A673 (cell line): ENCODE data around the gene SH3TC2. TPM values are rescaled to one million over a fixed set of nuclear protein-coding genes. Genes with fewer than 3 reads are reported as not detected.

Source experiments
- BruUV-seq: library from RNA; stranded (reverse); fragments of 400-500 nt; replicated peaks from 2 replicates; lab custom pipeline; 2021; lab: Mats Ljungman, UMichigan
- CTCF ChIA-PET: fragments of 300-600 bp; sonication (Branson Sonifier 250); formaldehyde crosslinking; loops from one replicate; lab custom pipeline; 2022; ENCODE audit warnings: antibody characterized with exemption; lab: Charles Lee
- POLR2A ChIA-PET: fragments of 300-600 bp; sonication (Branson Sonifier 250); formaldehyde crosslinking; loops from one replicate; lab custom pipeline; 2022; ENCODE audit warnings: antibody characterized with exemption; ENCODE audit not compliant: low non-redundant PET; lab: Charles Lee
- DNase-seq: peaks from one replicate; pipeline ENCODE4 v3.0.0-alpha.2; 2015; ENCODE audit warnings: low spot score
- H3K27ac ChIP-seq: fragments of 200-600 bp; sonication (generic); 2 replicates; pipeline ENCODE4 v1.5.1; 2016; ENCODE audit warnings: mixed run types, low read depth, mild to moderate bottlenecking, mixed read lengths, antibody characterized with exemption, low read length; ENCODE audit not compliant: poor library complexity, severe bottlenecking
- H3K27me3 ChIP-seq: fragments of 200-600 bp; sonication (generic); replicated peaks from 2 replicates; pipeline ENCODE4 v1.6.1; 2017; ENCODE audit warnings: mixed run types, low read depth, mild to moderate bottlenecking, mixed read lengths, antibody characterized with exemption, low read length; ENCODE audit not compliant: insufficient read depth, poor library complexity
- H3K36me3 ChIP-seq: fragments of 200-600 bp; sonication (generic); 2 replicates; pipeline ENCODE4 v1.6.1; 2016; ENCODE audit warnings: mixed run types, mild to moderate bottlenecking, mixed read lengths, antibody characterized with exemption, low read length; ENCODE audit not compliant: insufficient read depth, poor library complexity, severe bottlenecking
- H3K4me1 ChIP-seq: fragments of 200-600 bp; sonication (generic); 2 replicates; pipeline ENCODE4 v1.6.1; 2017; ENCODE audit warnings: mixed run types, mild to moderate bottlenecking, mixed read lengths, antibody characterized with exemption, low read length; ENCODE audit not compliant: insufficient read depth, poor library complexity, severe bottlenecking
- H3K4me3 ChIP-seq: fragments of 200-600 bp; sonication (generic); 2 replicates; pipeline ENCODE4 v1.5.1; 2016; ENCODE audit warnings: low read depth, mixed run types, mild to moderate bottlenecking, mixed read lengths, low read length; ENCODE audit not compliant: poor library complexity, severe bottlenecking
- H3K9me3 ChIP-seq: fragments of 200-600 bp; sonication (generic); 2 replicates; pipeline ENCODE4 v1.6.1; 2016; ENCODE audit warnings: mixed run types, low read depth, mild to moderate bottlenecking, mixed read lengths, antibody characterized with exemption, low read length; ENCODE audit not compliant: poor library complexity, severe bottlenecking
- EZH2 ChIP-seq: fragments of 200-600 bp; sonication (generic); IDR thresholded peaks from 2 replicates; pipeline ENCODE4 v1.6.1; 2017; ENCODE audit warnings: borderline replicate concordance, low read depth, mild to moderate bottlenecking, mixed read lengths, antibody characterized with exemption, low read length; ENCODE audit not compliant: poor library complexity, severe bottlenecking
- intact Hi-C: fragments of 100-400 bp; cut with micrococcal nuclease; formaldehyde crosslinking; loops from one replicate; pipeline ENCODE4 v1.10.0; 2022; ENCODE audit not compliant: unreplicated experiment
- total RNA-seq: library from RNA; stranded (reverse); gene quantifications from 2 replicates; pipeline ENCODE4 v1.2.3, GENCODE V29; 2021
- TF ChIP-seq, protein P1 (sequence below): fragments of 300-800, 200-600 bp; sonication (generic); conservative IDR thresholded peaks from 2 replicates; pipeline ENCODE4 v1.5.1; 2017; ENCODE audit warnings: low read depth, mild to moderate bottlenecking, antibody characterized with exemption, low read length, moderate library complexity, mixed read lengths

The SH3TC2 gene
- total RNA-seq, 1 experiment from 2014 or later, result 2.5 TPM

DNA sequence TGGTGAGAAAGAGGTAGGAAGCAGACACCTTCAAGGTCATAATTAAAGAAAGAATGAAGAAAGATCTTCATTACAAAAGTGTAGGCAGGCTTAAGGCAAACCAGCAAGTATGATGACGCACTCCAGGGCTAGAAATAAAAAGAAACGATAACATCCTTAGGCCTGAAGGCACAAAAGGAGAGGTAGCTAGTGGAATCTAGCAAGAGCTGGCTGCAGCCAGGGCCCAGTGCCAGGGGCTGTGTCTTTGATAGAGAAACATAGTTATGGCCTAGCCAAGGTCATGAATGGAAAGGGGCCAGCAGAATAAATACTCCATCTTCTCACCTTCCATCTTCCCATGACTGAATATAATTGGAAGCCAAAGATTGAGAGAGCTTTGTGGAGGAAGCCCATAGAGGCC is 6.8 kb upstream of the SH3TC2 start:
- no peak for TF ChIP-seq EZH2
- TF ChIP-seq, protein P1, sequence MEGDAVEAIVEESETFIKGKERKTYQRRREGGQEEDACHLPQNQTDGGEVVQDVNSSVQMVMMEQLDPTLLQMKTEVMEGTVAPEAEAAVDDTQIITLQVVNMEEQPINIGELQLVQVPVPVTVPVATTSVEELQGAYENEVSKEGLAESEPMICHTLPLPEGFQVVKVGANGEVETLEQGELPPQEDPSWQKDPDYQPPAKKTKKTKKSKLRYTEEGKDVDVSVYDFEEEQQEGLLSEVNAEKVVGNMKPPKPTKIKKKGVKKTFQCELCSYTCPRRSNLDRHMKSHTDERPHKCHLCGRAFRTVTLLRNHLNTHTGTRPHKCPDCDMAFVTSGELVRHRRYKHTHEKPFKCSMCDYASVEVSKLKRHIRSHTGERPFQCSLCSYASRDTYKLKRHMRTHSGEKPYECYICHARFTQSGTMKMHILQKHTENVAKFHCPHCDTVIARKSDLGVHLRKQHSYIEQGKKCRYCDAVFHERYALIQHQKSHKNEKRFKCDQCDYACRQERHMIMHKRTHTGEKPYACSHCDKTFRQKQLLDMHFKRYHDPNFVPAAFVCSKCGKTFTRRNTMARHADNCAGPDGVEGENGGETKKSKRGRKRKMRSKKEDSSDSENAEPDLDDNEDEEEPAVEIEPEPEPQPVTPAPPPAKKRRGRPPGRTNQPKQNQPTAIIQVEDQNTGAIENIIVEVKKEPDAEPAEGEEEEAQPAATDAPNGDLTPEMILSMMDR, result no peak
- DNase-seq, result no peak
- POLR2A ChIA-PET, result no interaction called here
- no peaks in the 10 kb centered on the region for H3K9me3 ChIP-seq
- intact Hi-C loops, result no loop called here
- no peaks in the 10 kb centered on the region for H3K27me3 ChIP-seq
- no peaks in the 10 kb centered on the region for H3K36me3 ChIP-seq
- H3K4me3 ChIP-seq, result no peak overlapping the region
- CTCF ChIA-PET, result no interaction called here
- no TSS peak for BruUV-seq
- no peaks in the 10 kb centered on the region for H3K4me1 ChIP-seq
- H3K27ac ChIP-seq, result no peak overlapping the region

DNA sequence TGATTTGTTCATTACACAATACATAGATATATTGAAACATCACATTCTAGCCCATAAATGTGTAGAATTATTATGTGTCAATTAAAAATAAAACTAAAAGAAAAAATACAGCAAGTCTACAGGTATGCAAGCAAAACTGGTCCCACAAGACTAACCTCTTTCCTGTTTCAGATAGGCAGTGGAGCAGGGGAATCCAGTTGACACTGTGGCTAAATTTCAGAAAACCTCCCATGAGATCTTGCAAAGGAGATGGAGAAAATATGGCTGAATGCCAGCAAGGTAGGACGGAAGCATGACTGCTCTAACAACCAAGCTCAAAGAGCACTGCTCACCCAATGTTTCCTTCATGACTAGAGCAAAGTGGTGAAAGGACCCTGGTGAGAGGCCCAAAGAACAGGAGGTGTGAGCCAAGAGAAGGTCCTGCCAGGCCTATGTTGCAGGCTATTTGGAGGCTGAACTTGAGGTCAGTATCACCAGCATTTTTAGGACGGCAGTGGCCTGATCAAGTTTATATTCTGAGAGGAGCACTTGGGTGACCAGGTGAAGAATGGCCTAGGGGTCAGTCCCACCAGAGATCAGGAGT is 1.1 kb upstream of the SH3TC2 start:
- no peaks in the 10 kb centered on the region for H3K9me3 ChIP-seq
- H3K27ac ChIP-seq, result no peak overlapping the region
- DNase-seq, result no peak
- TF ChIP-seq, protein P1, result no peak
- no peak overlapping the region for H3K4me3 ChIP-seq
- no peaks in the 10 kb centered on the region for H3K27me3 ChIP-seq
- H3K4me1 ChIP-seq, result peaks cover 7% of the 10 kb centered on the region
- ChIA-PET POLR2A (no interaction called here), CTCF (no interaction called here)
- intact Hi-C loops, result no loop called here
- BruUV-seq, result no TSS peak
- no peaks in the 10 kb centered on the region for H3K36me3 ChIP-seq

DNA sequence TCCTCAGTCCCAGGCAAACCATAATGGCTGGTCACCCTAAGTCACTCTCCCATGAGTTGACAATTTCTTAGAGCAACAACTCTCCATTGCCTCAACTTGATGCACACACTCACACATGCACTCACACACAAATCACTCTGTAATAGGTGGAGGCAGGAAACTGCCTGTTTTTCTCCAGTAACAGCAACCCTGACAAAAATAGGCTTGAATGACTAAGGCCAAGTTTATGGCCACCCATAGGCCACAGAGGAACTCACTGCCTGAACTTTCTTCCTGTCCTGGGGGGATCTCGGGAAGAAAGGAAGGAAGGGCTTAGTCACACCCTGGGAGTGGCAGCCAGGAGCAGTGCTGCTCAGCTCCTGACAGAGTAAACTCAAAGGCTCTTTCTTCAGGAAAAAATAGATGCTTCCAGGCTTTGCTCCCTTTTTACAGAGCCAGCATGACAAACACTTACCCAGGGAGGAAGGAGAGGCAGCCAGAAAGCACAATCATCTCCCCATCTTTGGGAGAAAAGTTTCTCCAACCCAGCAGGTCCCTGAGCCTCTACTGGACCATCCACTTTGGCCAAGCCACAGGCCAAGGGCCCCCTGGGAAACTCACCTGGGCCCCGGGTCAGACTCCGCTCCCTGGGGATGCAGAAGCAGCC is 368 bp downstream of the SH3TC2 start:
- POLR2A ChIA-PET, result no interaction called here
- no peak overlapping the region for H3K27ac ChIP-seq
- no TSS peak for BruUV-seq

More for the DNA sequence above, 368 bp downstream of the SH3TC2 start:
- intact Hi-C loops, result no loop called here
- H3K4me1 ChIP-seq, result peaks cover 7% of the 10 kb centered on the region
- H3K9me3 ChIP-seq, result no peaks in the 10 kb centered on the region
- CTCF ChIA-PET, result no interaction called here
- no peak overlapping the region for H3K4me3 ChIP-seq
- TF ChIP-seq, protein P1, result no peak
- no peak for TF ChIP-seq EZH2
- DNase-seq, result peak; percentile 79
- no peaks in the 10 kb centered on the region for H3K36me3 ChIP-seq
- H3K27me3 ChIP-seq, result no peaks in the 10 kb centered on the region
